ENCODE results near the gene CES4A.
A peak's percentile ranks its signal among the peaks of the same experiment; 100 is the strongest.

Gene CES4A

DNA sequence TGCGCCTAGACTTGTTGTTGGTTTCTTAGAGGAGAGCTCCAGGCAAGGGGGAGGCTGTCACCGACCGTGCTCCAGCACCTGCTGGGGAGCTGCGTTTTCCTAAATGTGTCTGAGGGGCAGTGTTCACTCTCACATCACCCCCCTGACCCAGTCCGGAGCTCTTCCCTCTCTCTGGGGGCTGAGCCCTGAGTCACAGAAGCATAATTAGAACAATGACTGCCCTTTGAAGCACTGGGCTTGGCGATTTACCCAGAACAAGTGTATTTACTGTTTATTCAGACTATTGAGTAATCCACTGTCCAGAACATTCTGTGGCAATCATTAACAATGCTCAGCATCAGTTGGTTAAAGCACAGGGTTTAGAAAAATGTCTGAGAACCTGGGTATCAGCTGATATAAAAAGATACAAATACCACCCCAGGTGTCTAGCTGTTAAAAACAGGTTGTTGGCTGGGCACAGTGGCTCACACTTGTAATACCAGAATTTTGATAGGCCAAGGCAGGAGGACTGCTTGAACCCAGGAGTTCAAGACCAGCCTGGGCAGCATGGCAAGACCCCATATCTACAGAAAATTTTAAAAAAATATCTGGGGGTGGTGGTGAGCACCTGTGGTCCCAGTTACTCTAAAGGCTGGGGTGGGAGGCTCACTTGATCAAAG is 8.1 kb downstream of the CES4A start:
- Histone ChIP-seq H3K4me1 (ENCODE audit: control insufficient read depth, low read depth, low read length) (no peaks in the 10 kb centered on the region), H3K27ac (ENCODE audit: low read length) (no peak overlapping the region), H3K4me3 (ENCODE audit: low read length) (no peak overlapping the region), H3K9ac (ENCODE audit: low read length) (no peak overlapping the region), H3K9me3 (ENCODE audit: control insufficient read depth, low read depth, low read length) (no peaks in the 10 kb centered on the region), H3K36me3 (ENCODE audit: control insufficient read depth, low read depth, low read length) (no peaks in the 10 kb centered on the region), H3K27me3 (ENCODE audit: control insufficient read depth, insufficient read depth, low read length) (peaks cover 34% of the 10 kb centered on the region)

DNA sequence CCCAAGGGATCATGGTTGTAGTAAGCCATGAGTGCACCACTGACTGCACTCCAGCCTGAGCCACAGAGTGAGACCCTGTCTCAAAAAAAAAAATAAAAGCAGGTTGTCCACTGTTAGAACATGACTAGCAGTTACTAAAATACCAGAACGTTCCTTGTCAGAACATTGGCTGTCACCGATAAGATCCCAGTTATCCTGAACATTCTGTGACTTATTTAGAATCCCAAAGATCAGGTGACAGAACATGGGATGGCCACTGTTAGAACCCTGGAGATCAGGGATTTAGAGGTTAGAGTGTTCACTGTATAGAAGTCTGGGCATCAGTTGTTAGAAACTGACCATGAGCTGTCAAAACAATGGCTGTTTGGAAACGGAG is 8.6 kb downstream of the CES4A start:
- no peak overlapping the region for H3K27ac ChIP-seq (ENCODE audit: low read length)
- no peaks in the 10 kb centered on the region for H3K9me3 ChIP-seq (ENCODE audit: control insufficient read depth, low read depth, low read length)
- H3K27me3 ChIP-seq (ENCODE audit: control insufficient read depth, insufficient read depth, low read length): peaks cover 39% of the 10 kb centered on the region
- no peaks in the 10 kb centered on the region for H3K36me3 ChIP-seq (ENCODE audit: control insufficient read depth, low read depth, low read length)
- H3K4me1 ChIP-seq (ENCODE audit: control insufficient read depth, low read depth, low read length): no peaks in the 10 kb centered on the region
- H3K4me3 ChIP-seq (ENCODE audit: low read length): no peak overlapping the region
- H3K9ac ChIP-seq (ENCODE audit: low read length): no peak overlapping the region

DNA sequence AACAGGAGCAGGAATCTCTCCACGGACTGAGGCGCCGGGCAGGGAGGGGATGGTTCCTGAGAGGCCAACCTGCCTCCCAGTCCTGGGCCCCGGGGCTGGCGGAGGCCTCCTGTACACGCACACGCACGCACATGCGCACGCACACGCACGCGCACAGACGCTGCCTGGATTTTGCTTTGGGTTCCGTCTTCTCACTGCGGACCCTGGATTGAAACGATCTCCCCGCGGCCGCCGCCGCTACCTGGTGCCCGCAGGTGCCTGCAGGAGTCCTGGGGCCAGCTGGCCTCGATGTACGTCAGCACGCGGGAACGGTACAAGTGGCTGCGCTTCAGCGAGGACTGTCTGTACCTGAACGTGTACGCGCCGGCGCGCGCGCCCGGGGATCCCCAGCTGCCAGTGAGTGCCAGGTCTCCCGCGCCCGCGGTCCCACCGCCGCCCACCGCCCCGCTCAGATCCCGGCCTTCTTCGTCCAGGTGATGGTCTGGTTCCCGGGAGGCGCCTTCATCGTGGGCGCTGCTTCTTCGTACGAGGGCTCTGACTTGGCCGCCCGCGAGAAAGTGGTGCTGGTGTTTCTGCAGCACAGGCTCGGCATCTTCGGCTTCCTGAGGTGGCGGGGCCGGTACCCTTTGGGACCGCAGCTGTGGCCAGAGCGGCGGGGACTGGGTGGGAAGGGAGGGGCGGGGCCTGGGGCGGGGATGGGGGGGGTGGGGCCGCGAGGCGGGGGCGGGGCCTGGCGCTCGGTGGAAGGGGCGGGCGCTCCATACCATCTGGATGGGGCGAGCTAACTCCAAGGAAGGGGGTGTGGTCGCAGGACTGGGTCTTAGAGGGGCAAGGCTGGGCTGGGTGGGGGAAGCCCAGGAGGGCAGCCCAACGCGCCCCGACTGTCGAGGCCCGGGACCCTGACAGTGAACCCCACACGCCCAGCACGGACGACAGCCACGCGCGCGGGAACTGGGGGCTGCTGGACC is 12.3 kb downstream of the CES4A start:
- Histone ChIP-seq H3K27me3 (ENCODE audit: control insufficient read depth, insufficient read depth, low read length) (peaks cover 44% of the 10 kb centered on the region), H3K4me3 (ENCODE audit: low read length) (peak overlapping the region; percentile 58), H3K9ac (ENCODE audit: low read length) (no peak overlapping the region)

DNA sequence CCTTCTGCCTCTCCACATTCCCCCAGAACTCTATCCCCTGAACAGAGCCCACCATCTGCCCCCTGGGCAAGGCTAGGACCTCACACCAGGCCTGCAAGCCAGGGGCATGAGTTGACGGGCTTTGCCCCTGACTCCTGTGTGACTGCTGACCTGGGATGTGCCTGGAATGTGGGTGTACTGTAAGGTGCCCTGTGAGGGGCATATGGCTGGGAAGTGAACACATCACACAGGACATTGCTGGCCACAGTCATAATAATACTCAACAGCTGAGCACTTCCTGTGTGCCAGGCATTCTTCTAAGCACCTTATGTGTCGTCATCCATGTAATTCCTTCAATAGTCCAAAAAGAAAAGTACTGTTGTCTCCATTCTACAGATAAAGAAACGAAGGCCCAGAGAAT is 13.3 kb downstream of the CES4A start:
- H3K36me3 ChIP-seq (ENCODE audit: control insufficient read depth, low read depth, low read length): no peaks in the 10 kb centered on the region
- no peak overlapping the region for H3K9ac ChIP-seq (ENCODE audit: low read length)
- no peak overlapping the region for H3K27ac ChIP-seq (ENCODE audit: low read length)
- H3K4me3 ChIP-seq (ENCODE audit: low read length): no peak overlapping the region
- H3K9me3 ChIP-seq (ENCODE audit: control insufficient read depth, low read depth, low read length): no peaks in the 10 kb centered on the region
- H3K4me1 ChIP-seq (ENCODE audit: control insufficient read depth, low read depth, low read length): no peaks in the 10 kb centered on the region
- H3K27me3 ChIP-seq (ENCODE audit: control insufficient read depth, insufficient read depth, low read length): peaks cover 44% of the 10 kb centered on the region

More for the DNA sequence above, 12.3 kb downstream of the CES4A start:
- no peaks in the 10 kb centered on the region for H3K9me3 ChIP-seq (ENCODE audit: control insufficient read depth, low read depth, low read length)
- no peak overlapping the region for H3K27ac ChIP-seq (ENCODE audit: low read length)
- no peaks in the 10 kb centered on the region for H3K36me3 ChIP-seq (ENCODE audit: control insufficient read depth, low read depth, low read length)
- no peaks in the 10 kb centered on the region for H3K4me1 ChIP-seq (ENCODE audit: control insufficient read depth, low read depth, low read length)

DNA sequence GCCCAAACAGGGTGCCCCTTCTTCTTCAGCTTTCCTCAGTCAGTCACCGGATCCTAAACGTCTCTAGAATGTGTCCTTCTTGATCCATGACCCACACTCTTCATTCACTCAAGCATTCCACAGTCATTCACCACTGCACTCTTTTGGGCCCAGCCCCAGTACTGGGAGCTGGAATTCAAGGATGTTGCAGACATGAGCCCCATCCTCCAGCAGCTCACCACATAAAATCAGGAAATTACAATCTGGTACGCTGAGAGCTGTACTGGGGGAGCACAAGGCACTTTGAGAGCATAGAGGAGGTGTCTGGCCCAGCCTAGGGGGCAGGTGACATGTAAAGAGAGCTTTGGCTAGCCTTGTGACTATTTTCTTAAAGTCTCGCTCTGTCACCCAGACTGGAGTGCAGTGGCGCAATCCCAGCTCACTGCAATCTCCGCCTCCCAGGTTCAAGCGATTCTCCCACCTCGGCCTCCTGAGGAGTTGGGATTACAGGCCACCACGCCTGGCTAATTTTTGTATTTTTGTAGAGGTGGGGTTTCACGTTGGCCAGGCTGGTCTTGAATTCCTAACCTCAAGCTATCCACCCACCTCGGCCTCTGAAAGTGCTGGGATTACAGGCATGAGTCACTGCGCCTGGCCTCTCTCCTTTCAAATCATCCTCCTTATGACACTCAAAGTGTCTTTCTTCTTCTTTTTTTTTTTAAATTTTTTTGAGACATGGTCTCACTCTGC is 18.7 kb downstream of the CES4A start:
- no peak overlapping the region for H3K4me3 ChIP-seq (ENCODE audit: low read length)
- H3K4me1 ChIP-seq (ENCODE audit: control insufficient read depth, low read depth, low read length): no peaks in the 10 kb centered on the region
- no peak overlapping the region for H3K9ac ChIP-seq (ENCODE audit: low read length)
- peaks cover 8% of the 10 kb centered on the region for H3K27me3 ChIP-seq (ENCODE audit: control insufficient read depth, insufficient read depth, low read length)
- H3K9me3 ChIP-seq (ENCODE audit: control insufficient read depth, low read depth, low read length): no peaks in the 10 kb centered on the region
- H3K36me3 ChIP-seq (ENCODE audit: control insufficient read depth, low read depth, low read length): no peaks in the 10 kb centered on the region
- H3K27ac ChIP-seq (ENCODE audit: low read length): no peak overlapping the region

DNA sequence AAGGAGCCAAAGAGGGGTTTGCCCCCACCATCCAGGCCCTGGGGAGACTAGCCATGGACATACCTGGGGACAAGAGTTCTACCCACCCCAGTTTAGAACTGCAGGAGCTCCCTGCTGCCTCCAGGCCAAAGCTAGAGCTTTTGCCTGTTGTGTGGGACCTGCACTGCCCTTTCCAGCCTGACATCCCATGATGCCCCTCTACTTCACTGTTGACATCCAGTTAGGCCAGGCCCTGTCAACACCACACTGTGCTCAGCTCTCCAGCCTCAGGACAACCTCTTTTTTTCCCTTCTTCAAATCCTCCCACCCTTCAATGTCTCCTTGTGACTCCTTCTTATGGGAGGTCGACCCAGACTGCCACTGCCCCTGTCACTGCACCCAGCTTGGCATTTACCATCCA is 20.8 kb downstream of the CES4A start:
- no peaks in the 10 kb centered on the region for H3K4me1 ChIP-seq (ENCODE audit: control insufficient read depth, low read depth, low read length)
- no peaks in the 10 kb centered on the region for H3K9me3 ChIP-seq (ENCODE audit: control insufficient read depth, low read depth, low read length)
- H3K27me3 ChIP-seq (ENCODE audit: control insufficient read depth, insufficient read depth, low read length): peaks cover 20% of the 10 kb centered on the region
- no peak overlapping the region for H3K4me3 ChIP-seq (ENCODE audit: low read length)
- H3K27ac ChIP-seq (ENCODE audit: low read length): no peak overlapping the region
- no peaks in the 10 kb centered on the region for H3K36me3 ChIP-seq (ENCODE audit: control insufficient read depth, low read depth, low read length)
- no peak overlapping the region for H3K9ac ChIP-seq (ENCODE audit: low read length)

DNA sequence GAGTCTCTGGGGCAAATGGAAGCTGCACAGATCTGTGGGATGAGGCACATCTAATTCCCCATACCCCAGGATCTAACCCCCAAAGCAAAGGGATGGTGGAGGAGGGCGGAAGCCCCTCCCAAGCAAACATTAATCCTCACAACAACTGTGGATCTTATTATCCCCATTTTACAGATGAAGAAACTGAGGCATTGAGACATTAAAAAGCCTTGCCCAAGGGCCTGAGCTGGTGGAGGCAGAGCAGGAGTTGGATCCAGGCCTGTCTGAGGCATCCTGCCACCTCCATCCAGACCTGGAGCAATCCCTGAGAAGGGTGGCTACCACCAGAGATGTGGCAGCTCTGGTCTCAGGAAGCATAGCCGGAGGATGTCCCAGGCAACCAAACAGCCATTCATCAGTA is 22.9 kb downstream of the CES4A start:
- H3K27me3 ChIP-seq (ENCODE audit: control insufficient read depth, insufficient read depth, low read length): peaks cover 39% of the 10 kb centered on the region
- no peaks in the 10 kb centered on the region for H3K4me1 ChIP-seq (ENCODE audit: control insufficient read depth, low read depth, low read length)
- H3K4me3 ChIP-seq (ENCODE audit: low read length): no peak overlapping the region
- H3K9ac ChIP-seq (ENCODE audit: low read length): no peak overlapping the region
- H3K9me3 ChIP-seq (ENCODE audit: control insufficient read depth, low read depth, low read length): no peaks in the 10 kb centered on the region
- H3K27ac ChIP-seq (ENCODE audit: low read length): no peak overlapping the region
- no peaks in the 10 kb centered on the region for H3K36me3 ChIP-seq (ENCODE audit: control insufficient read depth, low read depth, low read length)

DNA sequence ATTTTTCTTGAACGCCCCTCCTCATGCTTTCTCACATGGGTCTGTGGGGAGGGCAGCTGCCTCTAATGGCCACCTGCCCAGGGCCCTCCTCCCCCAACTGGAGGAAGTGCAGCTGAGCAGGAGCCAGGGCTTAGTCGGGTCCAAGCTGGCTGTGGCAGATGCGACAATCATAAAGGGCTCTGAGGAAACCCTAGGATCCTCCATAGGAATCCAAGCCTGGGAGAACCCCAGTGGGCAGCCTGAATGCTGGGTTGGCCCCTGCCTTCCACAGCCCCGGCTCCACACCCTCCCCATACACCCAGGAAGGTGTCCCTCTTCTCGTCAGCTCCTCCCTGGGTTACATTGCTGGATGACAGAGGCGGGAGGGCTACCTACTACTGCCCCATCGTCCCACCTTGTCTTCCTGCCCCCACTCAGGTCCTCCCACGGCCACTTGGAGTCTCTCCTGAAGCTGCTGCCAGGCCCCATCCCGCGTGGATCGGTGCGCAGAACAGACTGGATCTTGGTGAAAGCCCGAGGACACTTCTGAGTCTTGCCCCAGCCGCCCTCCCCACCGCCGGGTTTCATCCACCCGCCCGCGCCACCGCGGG is 24.9 kb downstream of the CES4A start:
- Histone ChIP-seq H3K27me3 (ENCODE audit: control insufficient read depth, insufficient read depth, low read length) (peaks cover 39% of the 10 kb centered on the region), H3K4me1 (ENCODE audit: control insufficient read depth, low read depth, low read length) (no peaks in the 10 kb centered on the region), H3K9ac (ENCODE audit: low read length) (no peak overlapping the region), H3K27ac (ENCODE audit: low read length) (no peak overlapping the region), H3K36me3 (ENCODE audit: control insufficient read depth, low read depth, low read length) (no peaks in the 10 kb centered on the region), H3K4me3 (ENCODE audit: low read length) (peak overlapping the region; percentile 47), H3K9me3 (ENCODE audit: control insufficient read depth, low read depth, low read length) (no peaks in the 10 kb centered on the region)

DNA sequence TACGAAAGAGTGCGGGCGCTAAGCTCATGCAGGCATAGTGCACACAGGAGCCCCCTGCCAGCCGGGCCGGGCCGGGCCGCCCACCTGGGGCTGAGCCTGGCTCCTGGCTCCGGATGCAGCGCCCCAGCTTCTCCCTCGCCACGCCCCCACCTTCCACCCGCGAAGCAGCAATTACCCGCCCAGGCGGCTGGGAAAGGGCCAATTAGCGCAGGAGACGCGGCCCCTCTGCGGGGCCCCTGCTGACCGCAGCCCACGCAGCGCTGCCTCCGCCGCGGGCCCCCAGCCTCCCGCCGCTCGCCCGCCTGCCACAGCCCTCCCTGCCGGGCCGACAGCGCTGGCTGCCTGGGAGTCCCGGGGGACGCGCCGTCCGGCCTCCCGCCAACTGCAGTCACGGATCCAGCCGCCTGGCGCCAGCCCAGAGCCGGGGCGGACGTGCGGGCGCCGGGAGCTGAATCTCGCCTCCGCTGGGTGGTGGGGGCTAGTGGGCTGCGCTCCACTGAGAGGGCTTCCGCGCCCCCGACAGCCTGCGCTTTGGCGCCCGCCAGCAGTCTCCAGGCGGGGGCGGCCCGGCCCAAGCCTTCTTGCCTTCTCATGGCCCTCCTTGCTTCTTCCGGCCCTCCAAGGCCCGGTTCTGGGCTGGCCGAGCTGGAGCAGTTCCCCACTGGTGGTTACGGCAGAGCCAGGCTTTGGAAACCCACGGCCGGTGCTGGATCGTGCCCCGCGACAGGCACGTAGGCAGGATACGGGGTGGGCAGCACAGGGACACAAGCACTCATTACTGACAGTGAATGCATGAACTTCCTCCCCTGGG is 25.6 kb downstream of the CES4A start:
- H3K27ac ChIP-seq (ENCODE audit: low read length): no peak overlapping the region

DNA sequence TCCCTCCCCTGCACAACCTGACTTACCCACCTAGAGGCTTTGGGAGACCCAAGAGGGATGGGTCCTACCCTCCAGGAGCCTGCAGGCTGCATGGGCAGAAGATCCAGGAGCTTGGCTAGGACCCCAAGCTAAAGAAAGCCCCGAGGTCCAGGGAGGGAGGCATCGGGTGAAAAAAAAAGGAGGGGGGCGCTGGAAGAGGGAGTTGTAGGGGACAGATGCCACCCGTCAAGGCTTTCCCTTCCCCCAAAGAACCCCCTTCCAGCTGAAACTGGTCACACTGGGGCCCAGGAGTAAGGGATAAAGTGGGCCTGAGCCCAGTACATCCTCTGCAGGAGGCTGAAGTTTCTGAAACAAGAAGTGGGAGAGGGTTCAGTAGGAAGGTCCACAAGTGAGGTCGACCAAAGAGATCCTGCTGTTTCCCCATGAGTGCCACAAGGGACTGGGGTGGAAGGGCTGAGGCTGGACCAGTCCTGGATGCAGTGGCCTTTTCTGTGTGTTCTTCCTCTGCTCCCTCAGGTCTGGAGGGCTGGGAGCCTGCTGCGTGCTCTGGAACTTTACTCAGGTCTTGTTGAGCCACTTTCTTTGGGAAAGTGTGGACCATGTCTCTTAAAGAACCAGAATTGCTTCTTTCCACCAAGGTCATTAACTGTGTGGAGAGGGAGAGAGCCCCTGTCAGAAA is 26.4 kb downstream of the CES4A start:
- Histone ChIP-seq H3K4me1 (ENCODE audit: control insufficient read depth, low read depth, low read length) (no peaks in the 10 kb centered on the region), H3K4me3 (ENCODE audit: low read length) (peak overlapping the region; percentile 47), H3K36me3 (ENCODE audit: control insufficient read depth, low read depth, low read length) (no peaks in the 10 kb centered on the region)

More for the DNA sequence above, 25.6 kb downstream of the CES4A start:
- no peaks in the 10 kb centered on the region for H3K9me3 ChIP-seq (ENCODE audit: control insufficient read depth, low read depth, low read length)
- H3K4me3 ChIP-seq (ENCODE audit: low read length): peak overlapping the region; percentile 47
- H3K36me3 ChIP-seq (ENCODE audit: control insufficient read depth, low read depth, low read length): no peaks in the 10 kb centered on the region
- peaks cover 39% of the 10 kb centered on the region for H3K27me3 ChIP-seq (ENCODE audit: control insufficient read depth, insufficient read depth, low read length)
- H3K4me1 ChIP-seq (ENCODE audit: control insufficient read depth, low read depth, low read length): no peaks in the 10 kb centered on the region
- no peak overlapping the region for H3K9ac ChIP-seq (ENCODE audit: low read length)

More for the DNA sequence above, 26.4 kb downstream of the CES4A start:
- no peaks in the 10 kb centered on the region for H3K9me3 ChIP-seq (ENCODE audit: control insufficient read depth, low read depth, low read length)
- no peak overlapping the region for H3K9ac ChIP-seq (ENCODE audit: low read length)
- peaks cover 39% of the 10 kb centered on the region for H3K27me3 ChIP-seq (ENCODE audit: control insufficient read depth, insufficient read depth, low read length)
- H3K27ac ChIP-seq (ENCODE audit: low read length): no peak overlapping the region

Measured in iPS-18a (cell line).